RPMI8226 (cell line): ENCODE results near the gene PDGFB.

ENCODE experiments used
- DNase-seq: peaks from one replicate; pipeline ENCODE4 v3.0.0-alpha.2; 2015

PDGFB gene

GRCh38 chr22:39238966-39239505 lies 5.7 kb downstream of the PDGFB start:
- no peak for DNase-seq

GRCh38 chr22:39238561-39238960 lies 6.2 kb downstream of the PDGFB start:
- DNase-seq, result no peak

GRCh38 chr22:39238101-39238466 lies 6.7 kb downstream of the PDGFB start:
- DNase-seq, result no peak

GRCh38 chr22:39237318-39238100 lies 7.3 kb downstream of the PDGFB start:
- DNase-seq, result no peak

- DNase-seq, result peak; percentile 97
These were observed 8.2 kb downstream of the PDGFB start for GRCh38 chr22:39236321-39237317.

- peak; percentile 100 for DNase-seq
These were observed 9.7 kb downstream of the PDGFB start for GRCh38 chr22:39234867-39235687.

- no peak for DNase-seq
These were observed 10.4 kb downstream of the PDGFB start for GRCh38 chr22:39234472-39234787.

GRCh38 chr22:39233710-39234471 lies 10.9 kb downstream of the PDGFB start:
- no peak for DNase-seq

- DNase-seq, result no peak
These were observed 11.7 kb downstream of the PDGFB start for GRCh38 chr22:39232806-39233709.

- DNase-seq, result no peak
These were observed 12.5 kb downstream of the PDGFB start for GRCh38 chr22:39232246-39232645.

GRCh38 chr22:39231197-39231950 lies 13.4 kb downstream of the PDGFB start:
- DNase-seq, result no peak

- no peak for DNase-seq
These were observed 14.3 kb downstream of the PDGFB start for GRCh38 chr22:39230261-39231196.

GRCh38 chr22:39229688-39230260 lies 15.0 kb downstream of the PDGFB start:
- no peak for DNase-seq

GRCh38 chr22:39229075-39229474 lies 15.7 kb downstream of the PDGFB start:
- no peak for DNase-seq

GRCh38 chr22:39227542-39228272 lies 17.1 kb downstream of the PDGFB start:
- DNase-seq, result no peak

- DNase-seq, result no peak
These were observed 18.4 kb downstream of the PDGFB start for GRCh38 chr22:39226353-39226752.

- no peak for DNase-seq
These were observed 19.2 kb downstream of the PDGFB start for GRCh38 chr22:39225591-39225990.

- DNase-seq, result no peak
These were observed 20.2 kb downstream of the PDGFB start for GRCh38 chr22:39224550-39224949.
